ENCODE data around the gene WWOX. TPM values are rescaled to one million over a fixed set of nuclear protein-coding genes. Genes with fewer than 3 reads are reported as not detected.

Gene WWOX
- total and polyA plus RNA-seq, 2 of the 8 experiments (the other 6 are each of a cell fraction or from before 2014, with no cell fraction given), result 5.4 to 16.7 TPM

- CTCF ChIA-PET (ENCODE audit: partially characterized antibody), result interaction anchor here (1.1 to 1.4 kb wide), 2 partner anchors 34 to 280 kb away, joined by 3 to 4 read pairs; no protein-coding TSS in a partner anchor
- no peak for TF ChIP-seq RNF2 (IDR thresholded peaks at IDR 0.05; ENCODE audit: borderline replicate concordance, low read depth, low read length, missing control alignments, poor library complexity, severe bottlenecking)
- TF ChIP-seq CHD2 (IDR thresholded peaks at IDR 0.05; ENCODE audit: low read length), result no peak
- TF ChIP-seq EZH2 (IDR thresholded peaks at IDR 0.05; ENCODE audit: low read depth, low read length, severe bottlenecking), result no peak
- no peak for TF ChIP-seq SP2 (IDR thresholded peaks at IDR 0.05; ENCODE audit: low read length)
- TF ChIP-seq TEAD4 (IDR thresholded peaks at IDR 0.05; ENCODE audit: low read depth, low read length), result no peak
- TF ChIP-seq RFX5 (IDR thresholded peaks at IDR 0.05; ENCODE audit: borderline replicate concordance, low read depth, low read length), result no peak
- no peak for TF ChIP-seq CTCF (IDR thresholded peaks at IDR 0.05; ENCODE audit: control extremely low read depth in 1 of 3, insufficient read depth in 1 of 3, low read depth in 1 of 3, low read length in 3 of 3)
Observed at GRCh38 chr16:78198288-78198687, 98.8 kb downstream of the WWOX start.

More at GRCh38 chr16:78198288-78198687, 98.8 kb downstream of the WWOX start:
- H3K14ac ChIP-seq (ENCODE audit: insufficient read length), result no peak overlapping the region
- no peaks in the 10 kb centered on the region for H3K36me3 ChIP-seq (ENCODE audit: control insufficient read depth in 2 of 4, insufficient read depth in 4 of 4, low read length in 3 of 4)
- H3K9me3 ChIP-seq (ENCODE audit: insufficient read depth in 2 of 2, low read depth in 1 of 2, low read length in 1 of 2), result no peaks in the 10 kb centered on the region
- H3K9ac ChIP-seq (replicated peaks in 1 of 4; ENCODE audit: extremely low read depth in 1 of 4, low read depth in 3 of 4, low read length in 3 of 4), result no peak overlapping the region
- FAIRE-seq, result no peak
- no peaks in the 10 kb centered on the region for H3K23me2 ChIP-seq (ENCODE audit: low read depth, low read length)
- H4K5ac ChIP-seq (ENCODE audit: insufficient read length, low read depth, low read length), result no peak overlapping the region
- H3K79me1 ChIP-seq (ENCODE audit: low read depth, low read length), result no peaks in the 10 kb centered on the region
- no peak overlapping the region for H3K27ac ChIP-seq (ENCODE audit: low read depth, low read length)
- H4K20me1 ChIP-seq (replicated peaks in 1 of 2; ENCODE audit: control insufficient read depth in 1 of 2, insufficient read depth in 2 of 2, low read length in 2 of 2), result no peaks in the 10 kb centered on the region
- WGBS, 2 experiments (ENCODE audit: extremely low coverage in 1 of 2, insufficient coverage in 1 of 2, insufficient read length in 1 of 2, insufficient replicate concordance in 2 of 2, low coverage in 1 of 2, low lambda C conversion rate in 2 of 2, missing lambda C conversion rate in 1 of 2), result 90% methylated on average over 5 of the region's 5 CpGs; no CpG with 5 or more reads in 1 of the 2 experiments
- H3K23ac ChIP-seq (ENCODE audit: insufficient read length), result no peak overlapping the region
- POLR2A ChIA-PET (ENCODE audit: partially characterized antibody), result no interaction called here
- peaks cover 0 to 3% (median 0%) of the 10 kb centered on the region in 4 experiments; a peak in 1 of 7 replicates for H3K4me1 ChIP-seq (replicated peaks in 1 of 4; ENCODE audit: control insufficient read depth in 3 of 4, insufficient read depth in 4 of 4, low read length in 3 of 4)
- H2BK5ac ChIP-seq (ENCODE audit: low read depth, low read length), result no peak overlapping the region
- DNase-seq (ENCODE audit: low read depth in 1 of 2, low spot score in 2 of 2), result no peak
- H2BK15ac ChIP-seq (ENCODE audit: low read length), result no peak overlapping the region
- no peak overlapping the region for H2AK5ac ChIP-seq (ENCODE audit: low read depth, low read length)
- no peak overlapping the region for H2AFZ ChIP-seq (ENCODE audit: low read length)
- no peak overlapping the region for H2BK20ac ChIP-seq (ENCODE audit: low read length)
- H2BK120ac ChIP-seq (replicated peaks; ENCODE audit: low read depth, low read length), result no peak overlapping the region
- no peak overlapping the region for H3K56ac ChIP-seq (replicated peaks; ENCODE audit: insufficient read length, low read depth, low read length)
- H3K79me2 ChIP-seq (ENCODE audit: control insufficient read depth in 1 of 2, insufficient read depth in 2 of 2, low read length in 2 of 2), result no peaks in the 10 kb centered on the region
- no peak overlapping the region for H2BK12ac ChIP-seq (ENCODE audit: low read depth, low read length)
- H3K4ac ChIP-seq (replicated peaks; ENCODE audit: insufficient read length, low read depth, low read length), result no peak overlapping the region
- no peak overlapping the region for H3K4me2 ChIP-seq (ENCODE audit: insufficient read depth in 1 of 2, low read depth in 2 of 2, low read length in 2 of 2)
- no peak overlapping the region for H3K4me3 ChIP-seq (ENCODE audit: extremely low read depth in 1 of 4, insufficient read depth in 2 of 4, low read depth in 3 of 4, low read length in 4 of 4)
- no peaks in the 10 kb centered on the region for H3K27me3 ChIP-seq (replicated peaks in 1 of 4; ENCODE audit: control insufficient read depth in 3 of 4, extremely low read depth in 1 of 4, insufficient read depth in 3 of 4, low read length in 3 of 4)
- H4K8ac ChIP-seq (ENCODE audit: extremely low read depth, insufficient read depth, low read length), result no peak overlapping the region
- H4K91ac ChIP-seq (replicated peaks; ENCODE audit: insufficient read length, low read length), result no peak overlapping the region
- H3K18ac ChIP-seq (ENCODE audit: extremely low read depth, low read length), result no peak overlapping the region

Data from H1 (cell line).